ENCODE measurements around the gene SNX1. TPM values are rescaled to one million over a fixed set of nuclear protein-coding genes. Genes with fewer than 3 reads are reported as not detected.

SNX1 gene
- total RNA-seq, 2 donors from 2014 or later = 116 to 125 TPM

DNA sequence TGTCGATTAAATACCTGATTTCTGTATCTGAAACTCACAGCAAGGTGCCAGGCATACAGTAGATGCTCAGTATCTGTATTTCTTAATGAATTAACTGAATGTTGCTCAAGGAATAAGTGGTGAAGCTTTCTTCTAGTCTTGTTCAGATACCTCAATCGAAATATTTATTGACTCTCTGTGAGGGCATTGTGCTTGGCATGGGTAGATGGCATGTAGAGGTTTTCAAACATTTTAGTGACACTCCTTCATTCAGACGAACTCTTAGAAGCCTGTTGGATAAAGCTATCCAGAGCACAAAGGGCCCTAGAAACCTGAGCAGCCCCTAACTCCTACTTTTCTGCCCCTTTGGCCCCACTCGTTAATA, 369 bp upstream of the SNX1 start:
- peak overlapping the region; percentile 66 for H3K4me3 ChIP-seq
- no peak for DNase-seq
- H3K27ac ChIP-seq = no peak overlapping the region
- no peaks in the 10 kb centered on the region for H3K9me3 ChIP-seq
- no peaks in the 10 kb centered on the region for H3K36me3 ChIP-seq
- intact Hi-C loops (cut with DNase I) = loop anchor here (5.0 kb wide), 1 partner anchor 57 kb away; the partner anchor contains the start of gene SNX22
- H3K9ac ChIP-seq (ENCODE audit: low read depth in 2 of 2, low read length in 2 of 2) = peak overlapping the region; percentile 26 to 97
- no peaks in the 10 kb centered on the region for H3K27me3 ChIP-seq
- no peak for TF ChIP-seq CTCF (IDR thresholded peaks at IDR 0.05)
- H3K4me1 ChIP-seq = peaks cover 22% of the 10 kb centered on the region

GRCh38 chr15:64096668-64097384, 1.0 kb downstream of the SNX1 start:
- H3K9ac ChIP-seq (ENCODE audit: low read depth in 2 of 2, low read length in 2 of 2) = peak overlapping the region; percentile 88 to 97
- H3K4me3 ChIP-seq = peak overlapping the region; percentile 66
- no peaks in the 10 kb centered on the region for H3K27me3 ChIP-seq
- intact Hi-C loops (cut with DNase I) = loop anchor here (5.0 kb wide), 1 partner anchor 55 kb away; the partner anchor contains the start of gene SNX22
- no peaks in the 10 kb centered on the region for H3K36me3 ChIP-seq
- peak; percentile 41 for DNase-seq
- H3K4me1 ChIP-seq = peaks cover 20% of the 10 kb centered on the region
- peak overlapping the region; percentile 46 for H3K27ac ChIP-seq
- no peaks in the 10 kb centered on the region for H3K9me3 ChIP-seq
- TF ChIP-seq CTCF (IDR thresholded peaks at IDR 0.05) = no peak

GRCh38 chr15:64099379-64099778, 3.6 kb downstream of the SNX1 start:
- TF ChIP-seq CTCF (IDR thresholded peaks at IDR 0.05) = no peak

DNA sequence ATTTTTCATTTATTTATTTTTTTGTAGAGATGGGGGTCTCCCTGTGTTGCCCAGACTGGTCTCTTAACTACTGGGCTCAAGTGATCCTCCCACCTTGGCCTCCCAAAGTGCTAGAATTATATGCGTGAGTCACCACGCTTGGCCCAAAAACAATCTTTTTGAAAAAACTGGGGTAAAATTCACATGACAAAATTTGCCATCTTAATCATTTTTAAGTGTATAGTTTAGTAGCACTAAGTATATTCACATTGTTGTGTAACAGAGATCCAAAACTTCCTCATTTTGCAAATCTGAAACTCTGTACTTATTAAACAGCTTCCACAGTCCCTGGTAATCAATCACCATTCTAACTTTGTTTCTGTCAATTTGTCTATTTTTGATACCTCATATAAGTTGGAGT, 5.2 kb downstream of the SNX1 start:
- intact Hi-C loops (cut with DNase I) = no loop called here
- H3K27ac ChIP-seq = no peak overlapping the region

More at GRCh38 chr15:64099379-64099778, 3.6 kb downstream of the SNX1 start:
- H3K4me3 ChIP-seq = no peak overlapping the region
- peaks cover 12% of the 10 kb centered on the region for H3K4me1 ChIP-seq
- H3K36me3 ChIP-seq = no peaks in the 10 kb centered on the region
- DNase-seq = no peak
- no peak overlapping the region for H3K27ac ChIP-seq
- H3K9ac ChIP-seq (ENCODE audit: low read depth in 2 of 2, low read length in 2 of 2) = no peak overlapping the region
- no peaks in the 10 kb centered on the region for H3K9me3 ChIP-seq
- no peaks in the 10 kb centered on the region for H3K27me3 ChIP-seq
- intact Hi-C loops (cut with DNase I) = loop anchor here (5.0 kb wide), 1 partner anchor 53 kb away; the partner anchor contains the start of gene SNX22

DNA sequence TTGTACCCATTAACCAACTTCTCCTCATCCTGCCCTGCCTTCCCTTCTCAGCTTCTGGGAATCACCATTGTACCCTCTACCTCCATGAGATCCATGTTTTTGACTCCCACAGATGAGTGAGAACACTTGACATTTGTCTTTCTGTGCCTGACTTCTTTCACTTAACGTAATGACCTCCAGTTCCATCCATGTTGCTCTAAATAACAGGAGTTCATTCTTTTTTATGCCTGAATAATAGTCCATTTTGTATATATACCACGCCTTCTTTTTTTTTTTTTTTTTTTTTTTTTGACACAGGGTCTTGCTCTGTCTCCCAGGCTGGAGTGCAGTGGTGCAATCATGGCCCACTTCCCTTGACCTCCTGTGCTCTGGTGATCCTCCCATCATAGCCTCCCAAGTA, 6.7 kb downstream of the SNX1 start:
- Histone ChIP-seq H3K36me3 (no peaks in the 10 kb centered on the region), H3K4me3 (no peak overlapping the region), H3K27ac (no peak overlapping the region), H3K9me3 (no peaks in the 10 kb centered on the region), H3K27me3 (no peaks in the 10 kb centered on the region), H3K4me1 (peaks cover 5% of the 10 kb centered on the region), H3K9ac (ENCODE audit: low read depth in 2 of 2, low read length in 2 of 2) (no peak overlapping the region)
- no peak for DNase-seq
- intact Hi-C loops (cut with DNase I) = no loop called here
- TF ChIP-seq CTCF (IDR thresholded peaks at IDR 0.05) = no peak

More for the DNA sequence above, 5.2 kb downstream of the SNX1 start:
- no peak overlapping the region for H3K4me3 ChIP-seq
- no peaks in the 10 kb centered on the region for H3K9me3 ChIP-seq
- no peak for DNase-seq
- H3K4me1 ChIP-seq = peaks cover 12% of the 10 kb centered on the region
- H3K36me3 ChIP-seq = no peaks in the 10 kb centered on the region
- no peak for TF ChIP-seq CTCF (IDR thresholded peaks at IDR 0.05)
- H3K9ac ChIP-seq (ENCODE audit: low read depth in 2 of 2, low read length in 2 of 2) = no peak overlapping the region
- H3K27me3 ChIP-seq = no peaks in the 10 kb centered on the region

Measured in colonic mucosa (tissue), 4 donors.